Activated B cell treated with CpG ODN at 0.5 μM for 24 hours (primary cell): ENCODE measurements around the gene PLBD1. TPM values are rescaled to one million over a fixed set of nuclear protein-coding genes. Genes with fewer than 3 reads are reported as not detected.

Source experiments
- ATAC-seq: fragments of 200-7000 bp; cut with Tn5 transposase; one replicate; pipeline ENCODE4 v1.10.0; 2021; ENCODE audit warnings: low read depth, mild to moderate bottlenecking, moderate library complexity
- CTCF ChIA-PET: fragments of 350-600 bp; sonication (Branson Sonifier 250); formaldehyde crosslinking; loops from one replicate; lab custom pipeline; 2021; ENCODE audit warnings: antibody characterized with exemption; lab: Charles Lee
- POLR2A ChIA-PET: fragments of 350-600 bp; sonication (Branson Sonifier 250); formaldehyde crosslinking; loops from one replicate; lab custom pipeline; 2021; ENCODE audit warnings: antibody characterized with exemption; lab: Charles Lee
- DNase-seq: peaks from one replicate; pipeline ENCODE4 v3.0.0; 2022
- H3K27ac Mint-ChIP-seq: one replicate; pipeline ENCODE4 v1.8.0; 2020; ENCODE audit warnings: mixed read lengths
- H3K27me3 Mint-ChIP-seq: one replicate; pipeline ENCODE4 v1.8.0; 2021; ENCODE audit warnings: mixed read lengths
- H3K36me3 Mint-ChIP-seq: one replicate; pipeline ENCODE4 v1.8.0; 2021; ENCODE audit warnings: low read depth, mixed read lengths
- H3K4me1 Mint-ChIP-seq: one replicate; pipeline ENCODE4 v1.8.0; 2021; ENCODE audit warnings: mixed read lengths
- H3K4me3 Mint-ChIP-seq: one replicate; pipeline ENCODE4 v1.8.0; 2020; ENCODE audit warnings: mild to moderate bottlenecking, mixed read lengths
- H3K9me3 Mint-ChIP-seq: one replicate; pipeline ENCODE4 v1.8.0; 2020; ENCODE audit warnings: mixed read lengths
- intact Hi-C: fragments of 100-400 bp; cut with micrococcal nuclease; formaldehyde crosslinking; loops from one replicate; pipeline ENCODE4 v1.15.1; 2024
- total RNA-seq: library from RNA; stranded (reverse); gene quantifications from 2 replicates; pipeline ENCODE4 v1.2.3, GENCODE V29; 2022
- TF ChIP-seq, protein P1 (sequence below): fragments of 200-600 bp; IDR thresholded peaks from one replicate; pipeline ENCODE4 v1.8.0; 2022; ENCODE audit warnings: antibody characterized with exemption, mild to moderate bottlenecking

PLBD1 gene
- total RNA-seq, 1 donor from 2014 or later: 0.33 TPM

DNA sequence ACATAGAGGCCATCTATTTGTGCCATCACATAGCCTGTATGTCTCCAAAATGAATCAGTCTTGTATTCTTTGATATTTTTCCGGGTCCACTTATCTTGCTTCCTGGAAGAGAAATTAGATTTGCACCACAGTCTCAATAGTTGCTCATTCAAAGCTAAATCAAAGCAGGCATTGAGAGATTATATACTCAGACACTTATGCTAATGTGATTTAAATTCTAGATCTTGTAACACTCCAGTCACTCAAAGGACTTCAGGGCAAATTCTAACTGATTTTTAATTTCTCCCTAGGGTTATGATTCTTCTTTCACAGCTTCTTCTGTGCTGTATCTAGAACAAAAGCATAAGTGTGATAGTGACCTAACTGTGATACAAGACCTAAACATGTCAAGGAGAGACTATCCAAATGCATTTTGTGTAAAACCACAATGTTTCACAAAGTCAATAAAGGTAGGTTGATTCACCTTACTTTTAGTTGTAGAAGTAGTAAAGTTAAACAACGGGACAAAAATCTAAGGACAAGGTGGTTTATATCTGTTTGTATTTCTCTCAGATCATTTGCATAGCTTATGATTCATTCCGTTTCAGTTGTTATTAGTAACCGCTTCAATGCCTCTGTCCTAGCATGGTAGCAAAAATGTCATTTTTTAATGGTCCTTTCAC, 26.8 kb downstream of the PLBD1 start:
- H3K4me1 Mint-ChIP-seq: peaks cover 5% of the 10 kb centered on the region
- H3K4me3 Mint-ChIP-seq: no peak overlapping the region
- ATAC-seq (no peak), DNase-seq (no peak)
- TF ChIP-seq, protein P1, sequence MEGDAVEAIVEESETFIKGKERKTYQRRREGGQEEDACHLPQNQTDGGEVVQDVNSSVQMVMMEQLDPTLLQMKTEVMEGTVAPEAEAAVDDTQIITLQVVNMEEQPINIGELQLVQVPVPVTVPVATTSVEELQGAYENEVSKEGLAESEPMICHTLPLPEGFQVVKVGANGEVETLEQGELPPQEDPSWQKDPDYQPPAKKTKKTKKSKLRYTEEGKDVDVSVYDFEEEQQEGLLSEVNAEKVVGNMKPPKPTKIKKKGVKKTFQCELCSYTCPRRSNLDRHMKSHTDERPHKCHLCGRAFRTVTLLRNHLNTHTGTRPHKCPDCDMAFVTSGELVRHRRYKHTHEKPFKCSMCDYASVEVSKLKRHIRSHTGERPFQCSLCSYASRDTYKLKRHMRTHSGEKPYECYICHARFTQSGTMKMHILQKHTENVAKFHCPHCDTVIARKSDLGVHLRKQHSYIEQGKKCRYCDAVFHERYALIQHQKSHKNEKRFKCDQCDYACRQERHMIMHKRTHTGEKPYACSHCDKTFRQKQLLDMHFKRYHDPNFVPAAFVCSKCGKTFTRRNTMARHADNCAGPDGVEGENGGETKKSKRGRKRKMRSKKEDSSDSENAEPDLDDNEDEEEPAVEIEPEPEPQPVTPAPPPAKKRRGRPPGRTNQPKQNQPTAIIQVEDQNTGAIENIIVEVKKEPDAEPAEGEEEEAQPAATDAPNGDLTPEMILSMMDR: no peak
- POLR2A ChIA-PET: no interaction called here
- intact Hi-C loops: no loop called here
- no peak overlapping the region for H3K27ac Mint-ChIP-seq
- no peaks in the 10 kb centered on the region for H3K9me3 Mint-ChIP-seq
- no peaks in the 10 kb centered on the region for H3K36me3 Mint-ChIP-seq
- H3K27me3 Mint-ChIP-seq: no peaks in the 10 kb centered on the region
- CTCF ChIA-PET: no interaction called here

DNA sequence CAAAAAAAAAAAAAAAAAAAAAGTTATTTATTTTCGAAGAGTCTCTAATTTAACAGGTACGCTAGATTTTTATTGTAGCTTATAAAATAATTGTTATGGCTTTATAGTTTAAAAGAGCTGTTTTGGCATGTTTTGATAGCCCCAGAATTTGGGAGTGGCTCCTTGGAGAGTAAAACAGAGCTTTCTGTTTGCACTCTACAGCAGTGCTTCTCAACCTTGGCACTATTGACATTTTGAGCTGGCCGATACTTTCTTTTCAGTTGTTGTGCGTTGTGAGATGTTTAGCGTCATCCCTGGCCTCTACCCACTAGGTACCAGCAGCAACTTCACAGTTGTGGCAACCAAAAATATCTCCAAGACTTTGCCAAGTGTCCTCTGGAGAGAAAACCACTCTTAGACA, 30.6 kb downstream of the PLBD1 start:
- peaks cover 5% of the 10 kb centered on the region for H3K4me1 Mint-ChIP-seq
- ChIA-PET CTCF (no interaction called here), POLR2A (no interaction called here)
- H3K27ac Mint-ChIP-seq: no peak overlapping the region
- H3K9me3 Mint-ChIP-seq: no peaks in the 10 kb centered on the region
- H3K4me3 Mint-ChIP-seq: no peak overlapping the region
- no peaks in the 10 kb centered on the region for H3K36me3 Mint-ChIP-seq
- no peaks in the 10 kb centered on the region for H3K27me3 Mint-ChIP-seq
- intact Hi-C loops: no loop called here
- DNase-seq: no peak
- no peak for ATAC-seq
- TF ChIP-seq, protein P1: no peak

DNA sequence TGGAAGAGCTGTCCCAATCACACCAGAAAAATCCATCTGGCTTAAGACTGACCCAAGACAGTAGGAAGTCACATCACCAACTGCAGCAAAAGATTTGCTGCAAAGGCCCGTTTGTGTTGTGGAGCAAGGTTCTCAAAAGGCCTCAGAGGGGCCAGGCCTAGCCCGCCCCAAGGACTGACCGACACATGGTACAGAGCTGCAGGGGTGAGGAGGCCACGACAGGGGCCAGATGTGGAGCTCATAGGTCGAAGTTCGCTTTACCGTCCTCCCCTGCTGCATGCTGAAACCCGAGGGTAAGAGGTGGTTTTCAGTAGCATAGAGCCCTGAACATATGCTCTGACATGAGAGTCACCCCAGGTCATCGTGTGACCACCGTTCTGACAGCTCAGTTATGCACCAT, 35.5 kb downstream of the PLBD1 start:
- ChIA-PET POLR2A (no interaction called here), CTCF (no interaction called here)
- ATAC-seq: no peak

DNA sequence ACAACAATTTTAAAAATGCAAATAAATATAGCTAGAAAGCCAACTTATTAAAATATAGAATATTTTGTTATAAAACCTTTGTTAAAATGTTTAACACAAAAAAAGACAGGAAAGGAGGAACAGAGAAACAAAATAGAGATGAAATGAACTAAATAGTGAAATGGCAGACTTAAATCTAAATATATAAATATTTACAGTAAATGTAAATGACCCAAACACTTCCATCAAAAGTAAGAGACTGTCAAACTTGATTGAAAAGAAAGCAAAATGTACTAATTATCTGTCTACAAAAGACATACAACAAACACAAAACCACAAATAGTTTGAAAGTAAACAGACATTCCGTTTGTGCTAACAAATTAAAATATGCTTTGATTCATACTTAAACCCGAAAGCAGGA, 41.7 kb downstream of the PLBD1 start:
- intact Hi-C loops: no loop called here
- no peak for ATAC-seq
- Mint-ChIP-seq H3K27ac (no peak overlapping the region), H3K4me3 (no peak overlapping the region), H3K27me3 (peaks cover 4% of the 10 kb centered on the region), H3K4me1 (no peaks in the 10 kb centered on the region), H3K36me3 (peaks cover 12% of the 10 kb centered on the region), H3K9me3 (peaks cover 36% of the 10 kb centered on the region)
- TF ChIP-seq, protein P1: no peak
- ChIA-PET CTCF (no interaction called here), POLR2A (no interaction called here)
- DNase-seq: no peak

More for the DNA sequence above, 35.5 kb downstream of the PLBD1 start:
- no peak overlapping the region for H3K4me3 Mint-ChIP-seq
- intact Hi-C loops: no loop called here
- DNase-seq: no peak
- no peaks in the 10 kb centered on the region for H3K27me3 Mint-ChIP-seq
- no peak overlapping the region for H3K27ac Mint-ChIP-seq
- H3K4me1 Mint-ChIP-seq: no peaks in the 10 kb centered on the region
- H3K9me3 Mint-ChIP-seq: no peaks in the 10 kb centered on the region
- TF ChIP-seq, protein P1: no peak
- no peaks in the 10 kb centered on the region for H3K36me3 Mint-ChIP-seq

DNA sequence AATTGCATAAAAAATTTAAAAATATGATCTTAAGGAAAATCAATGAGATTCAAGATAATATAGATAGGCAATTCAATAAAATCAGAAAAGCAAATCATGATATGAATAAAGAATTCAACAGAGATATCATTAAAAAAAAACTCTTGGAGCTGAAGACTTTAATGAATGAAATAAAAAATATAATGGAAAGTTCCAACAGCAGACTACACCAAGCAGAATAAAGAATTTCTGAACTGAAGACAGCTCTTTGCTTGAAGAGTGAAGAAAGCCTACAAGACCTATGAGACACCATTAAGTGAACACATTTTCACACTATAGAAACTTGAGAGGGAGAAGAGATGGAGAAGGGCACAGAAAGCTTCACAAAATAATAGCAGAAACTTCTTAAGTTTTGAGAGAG, 45.9 kb downstream of the PLBD1 start:
- TF ChIP-seq, protein P1: no peak
- intact Hi-C loops: no loop called here
- ChIA-PET POLR2A (no interaction called here), CTCF (no interaction called here)
- Mint-ChIP-seq H3K4me3 (no peak overlapping the region), H3K36me3 (peaks cover 12% of the 10 kb centered on the region), H3K27me3 (peaks cover 4% of the 10 kb centered on the region), H3K4me1 (no peaks in the 10 kb centered on the region), H3K27ac (no peak overlapping the region), H3K9me3 (peaks cover 47% of the 10 kb centered on the region)
- ATAC-seq: no peak
- DNase-seq: no peak
